Subcutaneous adipose tissue (tissue), 4 donors: ENCODE measurements around the gene PLXNC1. TPM values are rescaled to one million over a fixed set of nuclear protein-coding genes. Genes with fewer than 3 reads are reported as not detected.

ENCODE experiments used
- CTCF ChIP-seq: fragments of 450-650 bp; IDR thresholded peaks from one replicate; pipeline ENCODE4 v1.5.1; 2016; ENCODE audit warnings: low read depth, mild to moderate bottlenecking, control low read depth, antibody characterized with exemption, moderate library complexity
- total RNA-seq, 4 donors: library from RNA; depleted of rRNA; stranded (reverse); fragments of >200 nt; gene quantifications; one replicate each; pipeline ENCODE4 v1.1.0, GENCODE V29; 2016

Gene PLXNC1
- total RNA-seq, 4 donors from 2014 or later, result 5.7 to 32.3 (median 8.1) TPM

DNA sequence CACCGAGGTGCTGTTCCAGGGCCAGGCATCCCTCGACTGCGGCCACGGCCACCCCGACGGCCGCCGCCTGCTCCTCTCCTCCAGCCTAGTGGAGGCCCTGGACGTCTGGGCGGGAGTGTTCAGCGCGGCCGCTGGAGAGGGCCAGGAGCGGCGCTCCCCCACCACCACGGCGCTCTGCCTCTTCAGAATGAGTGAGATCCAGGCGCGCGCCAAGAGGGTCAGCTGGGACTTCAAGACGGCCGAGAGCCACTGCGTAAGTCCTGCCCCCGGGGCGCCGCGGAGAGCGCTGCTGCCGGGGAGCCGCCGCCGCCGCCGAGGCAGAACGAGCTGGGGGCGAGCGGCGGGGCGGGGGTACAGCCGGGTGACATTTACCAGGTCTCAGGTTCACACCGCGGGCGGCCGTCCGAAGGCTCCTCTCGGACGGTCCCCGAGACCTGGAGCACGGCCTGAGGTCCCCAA lies 1.4 kb downstream of the PLXNC1 start:
- TF ChIP-seq CTCF, result no peak

- TF ChIP-seq CTCF, result no peak
Measured at GRCh38 chr12:94150240-94151121, 2.1 kb downstream of the PLXNC1 start.

GRCh38 chr12:94151582-94151981 lies 3.2 kb downstream of the PLXNC1 start:
- TF ChIP-seq CTCF, result no peak

DNA sequence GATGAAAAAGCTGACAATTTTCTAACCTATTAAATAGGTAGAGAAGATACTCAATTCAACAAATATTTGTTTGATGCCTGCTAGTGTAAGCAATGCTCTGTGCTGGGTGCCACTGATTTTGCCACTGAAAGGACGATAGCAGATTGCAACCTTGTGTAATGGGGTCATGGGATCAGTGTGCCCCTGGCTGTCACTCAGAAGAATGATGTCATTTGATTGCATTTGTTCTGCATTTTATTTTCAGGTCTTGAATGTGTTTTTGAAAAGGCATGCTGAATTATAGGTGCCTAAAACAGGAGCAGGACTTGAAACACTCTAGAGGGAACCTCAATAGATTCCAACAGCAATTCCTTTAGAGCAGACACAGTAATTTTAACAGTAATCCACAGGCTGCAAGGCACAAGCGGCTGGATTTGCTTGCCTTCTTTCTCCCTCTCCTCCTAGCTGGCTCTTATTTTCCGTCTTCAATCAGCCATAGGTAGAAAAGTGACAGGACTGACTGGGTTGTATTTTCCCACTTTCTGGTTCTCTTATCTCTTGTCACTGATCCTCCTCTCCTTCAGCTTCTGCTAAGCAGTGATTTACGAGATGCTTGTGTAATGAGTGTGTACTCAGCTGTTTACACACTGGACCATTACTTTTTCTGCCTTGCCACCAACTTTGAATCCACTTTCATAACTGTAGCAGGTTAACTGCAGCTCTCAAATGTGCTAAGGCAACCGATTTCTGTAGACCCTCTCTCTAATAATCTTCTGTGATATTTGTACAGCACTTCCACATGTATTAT lies 4.1 kb downstream of the PLXNC1 start:
- no peak for TF ChIP-seq CTCF

DNA sequence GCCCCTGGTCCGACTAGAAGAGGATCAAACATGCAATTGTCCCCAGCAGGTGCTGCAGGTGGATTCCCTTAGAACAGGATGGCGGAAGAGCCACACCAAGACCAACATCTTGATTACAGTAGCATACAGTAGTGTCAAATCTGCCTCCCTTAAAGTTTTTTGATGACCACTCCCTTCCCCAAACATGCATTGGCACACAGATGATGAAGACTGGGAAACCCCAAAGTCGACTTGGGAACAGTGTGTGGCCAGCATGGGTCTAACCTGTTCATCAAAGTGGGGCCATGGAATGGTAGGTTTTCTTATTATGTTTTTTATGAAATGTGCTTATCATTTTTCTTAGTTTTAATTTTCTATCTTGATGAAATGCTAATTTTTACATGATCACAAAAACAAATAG lies 8.8 kb downstream of the PLXNC1 start:
- TF ChIP-seq CTCF, result no peak

DNA sequence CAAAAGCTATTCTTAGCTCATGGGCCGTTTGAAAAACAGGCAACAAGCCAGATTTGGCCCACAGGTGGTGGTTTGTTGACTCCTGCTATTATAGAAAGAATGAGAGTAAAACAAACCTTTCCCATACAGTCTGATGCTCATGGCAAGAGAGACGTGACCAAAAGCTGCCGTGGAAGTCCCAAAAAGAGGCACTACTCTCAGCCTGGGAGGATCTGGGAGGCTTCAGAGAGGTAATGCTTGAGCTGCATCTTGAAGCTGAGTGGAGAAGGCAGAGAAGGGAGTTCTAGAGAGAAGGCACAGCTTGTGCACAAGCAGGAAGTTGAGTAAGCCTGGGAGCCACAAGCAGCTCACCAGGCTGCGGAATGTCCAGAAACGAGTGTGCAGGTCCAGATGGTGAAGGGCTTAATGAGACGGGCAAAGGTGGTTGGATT lies 9.6 kb downstream of the PLXNC1 start:
- no peak for TF ChIP-seq CTCF

- TF ChIP-seq CTCF, result no peak
Measured at GRCh38 chr12:94158666-94159065, 10.3 kb downstream of the PLXNC1 start.
